HK-2 (cell line): ENCODE data around the gene GPC3.
"Not testable (repeated sequence)": the region's sequence is repeated elsewhere in the genome, so short reads cannot be mapped to it uniquely, and the experiment has no call there.

Experiments used
- DNase-seq: peaks from one replicate; pipeline ENCODE4 v3.0.0-alpha.2; 2018; ENCODE audit not compliant: unreplicated experiment

GPC3 gene

DNA sequence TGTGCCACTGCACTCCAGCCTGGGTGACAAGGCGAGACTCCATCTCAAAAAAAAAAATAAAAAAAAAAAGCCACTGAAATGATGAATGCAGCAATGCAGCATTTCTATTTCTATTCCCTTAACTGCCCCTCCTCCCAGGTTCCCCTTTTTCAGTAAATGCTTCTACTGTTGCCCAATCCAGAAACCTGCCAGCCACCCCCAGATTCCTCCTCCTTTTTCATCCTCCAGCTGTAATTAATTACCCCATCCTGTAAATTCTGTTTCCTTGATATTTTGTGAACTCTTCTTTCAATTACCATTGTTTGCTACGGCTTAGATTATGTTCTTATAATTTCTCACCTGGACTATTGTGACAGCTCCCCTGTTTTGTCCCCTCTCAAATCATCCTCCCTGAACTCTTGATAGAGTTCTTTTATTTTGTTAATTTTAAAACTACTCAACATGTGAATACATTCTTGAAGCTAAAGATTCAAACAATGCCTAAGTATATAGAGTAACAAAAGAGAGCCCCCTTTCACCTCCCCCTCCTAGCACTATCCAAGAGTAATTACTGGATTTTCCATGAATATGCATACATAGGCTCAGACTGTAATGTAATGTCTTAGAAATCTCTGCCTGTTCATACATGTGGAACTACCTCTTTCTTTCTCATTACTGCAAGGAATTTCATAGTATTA, 429.5 kb downstream of the GPC3 start:
- no peak for DNase-seq

DNA sequence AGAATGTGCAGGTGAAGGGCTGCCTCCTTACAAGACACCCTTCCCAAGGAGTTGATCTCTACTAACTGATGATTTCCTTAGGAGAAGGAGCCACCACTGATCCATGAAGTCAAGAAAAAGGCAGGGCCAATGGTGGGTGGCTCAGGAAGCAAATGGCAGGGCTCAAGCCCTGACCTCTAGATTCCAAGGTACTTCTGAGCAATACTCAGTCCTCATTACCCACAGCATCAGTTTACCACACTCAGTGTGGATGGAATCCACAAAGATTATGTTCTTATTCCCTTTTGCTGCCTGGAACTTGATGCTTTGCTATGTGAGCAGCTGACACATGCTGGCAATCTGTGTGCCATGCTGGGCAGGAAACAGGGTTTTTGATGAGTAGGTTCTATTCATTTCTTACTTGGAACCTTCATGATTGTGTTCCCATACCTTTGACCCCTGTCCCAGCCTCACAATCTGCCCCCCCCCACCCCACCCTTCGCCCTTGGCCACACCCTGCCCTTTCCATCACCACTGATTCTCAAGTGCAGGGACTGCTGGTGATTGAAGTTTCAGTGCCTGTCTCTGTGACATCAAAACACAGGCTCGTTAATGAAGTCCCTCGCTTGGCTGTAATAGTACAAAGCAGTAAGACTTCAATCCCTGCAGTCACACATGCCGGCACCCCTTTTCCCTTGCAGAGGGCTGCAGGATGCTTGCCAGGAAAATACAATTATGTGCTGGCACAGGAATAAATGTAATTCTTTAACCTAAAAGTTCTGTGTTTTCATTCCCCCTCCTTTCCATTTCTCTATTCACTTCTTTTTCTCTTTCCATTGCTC, 434.5 kb downstream of the GPC3 start:
- DNase-seq: no peak

DNA sequence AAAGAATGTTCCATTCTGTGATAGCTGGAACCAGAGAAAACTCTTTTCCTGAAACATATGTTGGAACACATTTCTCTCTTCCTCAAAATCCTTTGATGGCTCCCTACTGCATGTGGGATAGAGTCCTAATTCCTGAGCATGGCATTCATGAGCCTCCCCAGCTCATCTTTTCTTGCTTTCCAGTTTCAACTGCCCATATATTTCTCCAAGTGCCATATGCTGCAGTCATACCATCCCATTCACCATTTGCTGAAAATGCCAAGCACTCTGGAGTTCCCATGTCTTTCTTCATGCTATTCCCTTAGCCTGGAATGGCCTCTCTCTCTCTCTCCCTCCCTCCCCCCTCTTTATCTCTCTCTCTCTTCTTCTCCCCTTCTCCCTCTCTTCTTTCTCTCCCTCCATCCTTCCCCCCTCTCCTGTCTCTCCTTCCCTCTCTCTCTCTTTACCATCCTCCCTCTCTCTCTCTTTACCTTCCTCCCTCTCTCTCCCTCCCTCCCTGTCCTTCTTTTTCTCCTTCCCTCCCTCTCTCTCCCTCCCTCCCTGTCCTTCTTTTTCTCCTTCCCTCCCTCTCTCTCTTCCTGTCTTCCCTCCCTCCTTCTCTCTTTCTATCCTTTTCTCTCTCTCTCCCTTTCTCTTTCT, 436.0 kb downstream of the GPC3 start:
- DNase-seq: no peak

DNA sequence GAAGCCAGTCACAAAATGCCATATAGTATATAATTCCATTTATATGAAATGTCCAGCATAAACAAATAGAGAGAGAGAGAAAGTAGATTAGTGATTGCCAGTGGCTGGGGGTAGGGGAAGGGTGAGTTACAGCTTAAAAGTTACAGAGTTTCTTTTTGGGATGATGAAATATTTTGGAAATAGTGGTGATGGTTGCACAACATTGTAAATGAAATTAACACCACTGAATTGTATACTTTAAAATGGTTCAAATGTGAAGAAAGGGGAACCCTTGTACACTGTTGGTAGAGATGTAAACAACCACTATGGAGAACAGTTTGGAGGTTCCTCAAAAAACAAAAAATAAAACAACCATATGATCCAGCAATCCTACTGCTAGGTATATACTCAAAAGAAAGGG, 439.0 kb downstream of the GPC3 start:
- DNase-seq: no peak

DNA sequence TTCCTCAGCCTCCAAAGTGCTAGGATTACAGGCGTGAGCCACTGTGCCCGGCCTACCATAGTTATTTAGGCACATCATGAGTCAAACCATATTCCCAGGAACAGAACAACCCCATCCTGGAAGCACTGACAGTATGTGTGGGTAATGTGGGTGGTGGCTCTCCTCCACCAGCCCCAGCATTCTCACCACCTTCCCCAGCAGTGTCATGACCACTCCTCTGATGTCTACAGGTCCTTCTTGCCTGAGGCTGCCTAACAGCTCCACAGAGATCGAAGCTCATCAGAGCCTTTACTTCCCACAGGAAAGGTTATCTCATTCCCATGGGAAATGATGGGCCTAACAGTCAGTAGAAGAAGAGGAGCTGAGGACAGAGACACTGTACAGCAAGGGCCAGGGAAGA, 440.6 kb downstream of the GPC3 start:
- DNase-seq: no peak

DNA sequence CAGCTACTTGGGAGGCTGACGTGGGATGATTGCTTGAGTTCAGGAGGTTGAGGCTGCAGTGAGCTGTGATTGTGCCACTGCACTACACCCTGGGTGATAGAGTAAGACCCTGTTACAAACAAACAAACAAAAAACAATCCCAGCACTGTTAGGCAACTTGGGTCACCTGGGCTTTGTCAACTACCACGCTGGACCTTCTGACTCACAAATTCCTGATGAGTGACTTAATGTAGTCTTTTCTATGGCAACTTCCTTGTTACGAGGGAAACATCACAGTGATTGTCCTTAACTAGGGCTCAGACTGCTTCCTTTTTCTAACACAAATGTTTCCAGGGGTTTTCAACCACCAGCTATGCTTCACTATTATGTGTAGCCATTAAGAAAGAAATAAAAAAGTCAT, 441.3 kb downstream of the GPC3 start:
- DNase-seq: peak; percentile 39

DNA sequence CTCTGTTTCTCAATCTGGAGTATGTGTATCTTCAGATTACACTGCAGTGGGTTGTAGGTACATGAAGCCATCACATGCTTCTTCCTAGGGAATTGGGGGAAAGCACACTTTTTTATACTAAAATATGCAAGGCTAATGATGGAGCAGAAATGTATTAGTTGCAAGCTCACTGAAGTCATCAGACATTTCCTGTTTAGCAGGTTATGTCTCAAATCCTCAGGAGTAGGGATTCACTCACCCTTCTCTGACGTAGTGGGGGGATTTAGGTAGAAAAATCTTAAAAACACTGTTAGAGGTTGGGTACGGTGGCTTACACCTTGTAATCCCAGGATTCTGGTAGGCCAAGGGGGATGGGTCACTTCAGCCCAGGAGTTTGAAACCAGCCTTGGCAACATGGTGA, 441.7 kb downstream of the GPC3 start:
- no peak for DNase-seq

DNA sequence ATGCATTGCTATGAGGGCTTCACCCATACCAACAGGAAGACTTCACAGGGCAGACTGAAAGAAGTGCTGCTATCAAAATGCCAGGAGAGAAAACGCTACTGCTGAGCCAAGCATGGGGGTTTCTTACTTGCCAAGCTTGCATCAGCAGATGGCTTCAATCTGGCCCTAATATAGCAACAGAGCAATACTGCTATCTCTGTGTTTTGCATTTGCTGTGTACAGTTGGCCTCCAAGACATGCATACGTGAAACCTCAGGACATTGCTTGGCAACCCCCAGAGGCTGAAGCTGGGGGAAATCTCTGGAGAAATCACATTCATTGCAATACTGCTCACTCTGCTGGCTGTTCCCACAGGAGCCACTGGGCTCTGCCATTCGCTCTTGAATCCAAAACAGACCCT, 442.9 kb downstream of the GPC3 start:
- DNase-seq: no peak

DNA sequence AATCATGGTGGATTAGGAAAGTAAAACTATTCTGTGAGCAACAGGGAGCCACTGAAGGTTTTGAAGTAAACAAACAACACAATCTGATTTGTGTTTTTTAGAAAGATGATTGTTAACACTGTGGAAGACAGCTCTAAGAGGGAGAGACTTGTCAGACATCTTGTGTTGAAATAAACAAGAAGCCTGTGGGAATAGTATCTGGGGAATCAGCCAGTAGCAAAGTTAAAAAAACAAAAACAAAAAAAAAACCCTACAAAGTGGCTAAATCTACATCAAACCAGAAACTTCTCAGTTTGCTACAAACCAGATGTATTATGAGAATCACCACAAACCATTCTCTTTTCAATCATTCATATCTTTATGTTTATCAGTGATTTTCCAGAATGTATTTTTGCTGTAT, 444.4 kb downstream of the GPC3 start:
- DNase-seq: no peak

DNA sequence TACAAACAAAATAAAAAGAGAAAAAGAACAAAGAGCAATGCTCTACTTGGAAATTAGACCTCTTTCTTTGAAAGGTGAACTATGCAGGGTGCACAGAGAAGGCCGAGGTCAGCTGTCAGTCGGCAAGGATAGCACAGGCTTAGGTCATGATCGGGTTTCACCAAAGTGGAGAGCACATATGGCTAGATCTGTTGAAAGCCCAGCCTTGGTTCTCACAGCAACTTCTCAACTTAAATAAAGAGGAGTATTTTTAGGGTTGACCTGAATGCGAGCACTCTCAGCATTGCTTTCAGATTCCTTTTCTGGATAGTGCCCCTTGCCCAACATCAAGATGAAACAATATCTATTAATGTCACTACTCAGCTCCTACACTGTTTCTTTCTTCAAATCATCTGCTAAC, 447.2 kb downstream of the GPC3 start:
- no peak for DNase-seq

DNA sequence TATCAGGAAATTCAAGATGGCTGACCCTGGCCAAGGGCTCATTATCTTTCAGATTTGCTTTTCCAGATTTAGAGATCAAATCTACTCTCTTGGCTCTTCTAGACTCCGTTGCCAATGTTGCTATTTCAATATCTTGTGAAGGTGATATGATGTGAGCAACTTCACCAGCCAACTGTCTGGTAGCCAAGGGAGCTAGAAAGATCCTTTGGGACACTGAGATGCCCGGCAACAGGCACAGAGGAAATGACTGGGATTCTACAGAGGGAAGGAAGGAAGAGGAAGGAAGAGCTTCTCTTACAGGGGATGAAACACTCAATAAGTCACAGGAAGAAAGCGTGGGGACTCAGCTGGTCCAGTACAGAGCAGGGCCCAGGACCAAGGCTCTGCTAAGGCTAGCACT, 448.3 kb downstream of the GPC3 start:
- DNase-seq: no peak

DNA sequence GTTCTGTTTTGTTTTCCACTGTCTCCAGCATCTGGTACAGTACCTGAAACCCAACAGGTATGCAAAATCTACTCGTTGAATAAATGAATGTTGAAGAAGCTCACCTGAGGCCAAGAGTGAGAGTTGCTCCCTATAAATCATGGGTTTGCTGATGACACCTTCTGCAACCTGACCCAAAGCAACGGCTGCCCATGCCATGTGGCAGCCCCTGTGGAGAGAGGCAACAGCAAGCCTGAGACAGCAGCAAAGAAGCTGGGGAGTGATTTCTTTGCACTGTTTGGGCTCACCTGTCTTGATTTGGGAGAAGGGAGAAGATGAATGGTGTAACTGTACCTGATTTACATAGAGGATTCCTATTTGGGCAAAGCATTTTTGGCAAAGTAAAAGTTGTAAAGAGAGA, 450.3 kb downstream of the GPC3 start:
- DNase-seq: no peak

DNA sequence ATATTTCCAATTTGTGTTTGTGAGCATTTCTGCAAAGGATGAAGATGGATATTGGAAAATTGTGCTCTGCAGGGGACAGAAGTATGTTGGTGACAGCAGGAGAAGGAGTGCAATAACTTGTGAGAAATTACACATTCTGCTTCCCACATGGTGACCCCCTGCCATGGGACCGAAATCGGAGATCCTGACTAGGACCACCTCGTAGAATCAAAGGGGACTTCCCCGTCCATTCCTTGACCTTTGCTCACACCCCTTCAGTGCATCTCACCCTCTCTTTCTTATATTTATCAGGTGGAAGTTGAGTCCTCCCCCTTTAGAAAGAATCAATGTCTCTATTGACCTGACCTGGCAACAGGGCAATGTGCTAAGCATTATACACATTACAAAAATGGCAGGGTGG, 451.2 kb downstream of the GPC3 start:
- DNase-seq: no peak

DNA sequence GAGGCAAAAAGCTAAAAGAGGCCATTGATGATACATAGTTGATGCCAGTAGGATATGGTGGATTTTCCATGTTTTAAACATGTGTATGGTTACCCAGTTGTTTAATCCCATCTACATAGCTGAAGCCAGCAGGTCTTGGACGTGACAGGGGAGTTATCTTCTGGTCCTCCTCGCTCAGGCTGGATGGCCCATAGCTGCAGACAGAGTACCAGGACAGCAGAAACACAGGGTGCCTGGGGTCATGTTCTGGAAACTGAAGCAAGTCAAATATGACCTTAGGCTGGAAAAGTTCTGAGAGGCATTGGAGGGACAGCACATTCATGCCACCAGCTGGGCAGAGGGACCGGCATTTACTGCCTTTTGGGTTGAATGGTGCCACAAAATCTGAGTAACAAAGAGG, 452.1 kb downstream of the GPC3 start:
- DNase-seq: no peak

DNA sequence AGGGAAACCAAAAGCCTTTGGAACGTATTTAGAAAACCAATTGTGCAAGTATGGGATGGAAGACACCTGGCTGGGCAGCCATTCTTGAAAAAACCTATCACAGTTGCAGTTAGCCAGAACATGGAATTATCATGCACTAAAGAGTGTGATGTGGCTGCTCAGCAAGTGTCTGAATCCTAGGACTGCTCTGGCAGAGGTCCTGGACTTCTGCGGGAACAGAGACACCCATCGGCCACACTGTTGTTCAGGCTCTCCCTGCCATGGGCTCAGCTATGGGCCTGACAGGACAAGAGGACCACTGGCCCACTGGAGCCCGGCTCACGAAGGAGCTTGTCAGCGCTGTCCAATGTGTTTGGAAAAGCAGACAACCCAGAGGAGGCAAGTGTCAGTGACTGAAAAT, 454.4 kb downstream of the GPC3 start:
- DNase-seq: no peak

DNA sequence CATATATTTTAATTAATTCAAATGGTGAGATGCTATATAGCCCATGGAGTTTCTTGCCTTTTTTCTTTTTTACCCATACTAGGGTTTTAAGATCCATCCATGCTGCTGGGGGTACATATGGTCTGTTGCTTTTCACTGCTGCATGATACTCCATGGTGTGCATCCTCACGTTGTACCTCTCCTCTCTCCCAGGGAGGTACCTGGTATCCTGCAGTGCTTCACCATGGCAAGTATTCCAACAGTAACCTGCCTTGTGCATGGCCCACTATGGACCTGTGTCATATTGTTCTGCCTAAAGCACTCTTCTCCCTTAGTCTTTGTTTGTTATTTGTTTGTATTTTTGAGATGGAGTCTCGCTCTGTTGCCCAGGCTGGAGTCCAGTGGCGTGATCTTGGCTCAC, 455.8 kb downstream of the GPC3 start:
- DNase-seq: no peak

DNA sequence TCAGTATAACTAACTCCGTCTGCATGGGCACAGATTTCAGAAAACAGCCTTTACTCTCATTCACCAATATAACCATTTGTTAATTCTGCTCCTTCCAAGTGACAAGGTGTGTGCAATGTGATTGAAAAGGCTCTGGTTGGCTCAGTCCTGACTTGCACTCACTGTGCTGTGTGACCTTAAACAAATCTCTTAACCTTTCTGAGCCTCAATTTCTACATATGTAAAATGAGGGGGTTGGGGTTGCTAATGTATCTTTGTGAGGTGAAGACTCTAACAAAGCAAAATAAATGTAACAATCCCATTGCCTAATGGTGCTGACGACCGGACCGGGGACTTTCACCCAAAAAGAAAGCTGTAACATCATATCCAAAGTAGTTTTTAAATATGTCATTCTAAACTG, 457.6 kb downstream of the GPC3 start:
- DNase-seq: no peak

DNA sequence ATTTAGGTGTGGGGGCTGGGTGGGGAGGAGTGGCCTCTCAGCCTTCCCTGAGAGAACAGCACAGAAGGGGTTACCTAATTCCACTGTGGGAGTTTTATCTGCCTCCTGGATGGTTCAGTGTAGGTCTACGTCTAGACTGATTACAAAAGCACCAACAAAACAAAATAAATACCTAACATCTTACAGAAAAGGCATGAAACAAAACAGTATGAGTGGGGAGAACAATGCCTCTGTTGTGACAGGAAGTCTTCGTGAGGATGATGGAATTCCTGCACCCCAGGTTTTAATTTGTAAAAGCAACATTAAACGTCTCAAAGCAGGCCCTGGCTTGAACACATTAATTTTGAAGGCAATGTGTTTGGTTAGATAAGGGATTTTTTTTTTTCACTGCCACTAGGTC, 458.0 kb downstream of the GPC3 start:
- DNase-seq: no peak

DNA sequence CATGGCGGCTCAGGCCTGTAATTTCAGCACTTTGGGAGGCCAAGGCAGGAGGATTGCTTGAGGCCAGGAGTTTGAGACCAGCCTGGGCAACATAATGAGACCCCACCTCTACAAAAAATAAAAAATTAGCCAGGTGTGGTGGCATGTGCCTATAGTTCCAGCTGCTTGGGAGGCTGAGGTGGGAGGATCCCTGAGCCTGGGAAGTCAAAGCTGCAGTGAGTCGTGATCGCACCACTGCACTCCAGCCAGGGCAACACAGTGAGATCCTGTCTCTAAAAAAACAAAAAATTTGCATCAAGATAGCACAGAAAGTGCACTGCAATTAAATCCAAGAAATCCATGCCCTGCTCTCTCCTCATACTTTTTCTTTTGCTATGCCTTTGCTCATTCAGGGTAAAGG, 458.6 kb downstream of the GPC3 start:
- not testable (repeated sequence) for DNase-seq

DNA sequence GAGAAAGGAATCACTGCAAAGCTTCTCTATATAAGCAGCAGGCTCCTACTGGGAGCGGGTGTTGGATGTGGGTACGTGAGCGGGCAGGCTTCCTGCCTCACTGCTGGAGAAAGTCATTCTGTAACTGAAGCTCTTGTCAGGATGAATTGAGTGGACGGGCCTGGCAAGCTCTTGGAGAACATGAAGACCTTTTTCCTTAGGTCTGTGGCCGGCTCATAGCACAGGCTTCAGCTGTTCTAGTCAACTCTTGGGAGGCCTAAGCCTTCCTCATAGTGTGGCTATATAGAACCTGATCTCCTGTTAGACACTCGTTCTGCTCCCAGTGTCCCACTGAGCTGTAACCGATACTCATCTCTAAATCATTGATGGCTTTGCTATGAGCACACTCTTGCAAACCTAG, 461.9 kb downstream of the GPC3 start:
- DNase-seq: no peak

DNA sequence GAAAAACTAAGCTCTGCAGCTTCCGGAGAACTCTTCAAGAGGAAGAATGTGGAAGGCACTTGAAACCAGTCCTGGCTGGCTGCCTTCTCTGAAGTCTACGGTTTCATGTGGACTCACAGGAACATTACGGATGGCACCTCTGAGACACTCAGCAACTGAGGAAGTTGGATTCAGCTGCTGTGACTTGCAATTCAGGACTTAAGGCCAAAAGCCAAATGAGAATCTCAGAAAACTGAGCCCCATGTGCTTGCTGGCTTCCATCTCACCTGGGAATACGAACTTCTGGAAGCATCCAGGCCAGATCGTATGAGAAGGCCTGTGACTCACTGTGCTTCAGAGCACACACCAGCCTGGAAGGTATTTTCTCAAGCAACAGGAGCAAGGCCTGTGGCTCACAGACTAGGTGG, 462.3 kb downstream of the GPC3 start:
- DNase-seq: no peak

DNA sequence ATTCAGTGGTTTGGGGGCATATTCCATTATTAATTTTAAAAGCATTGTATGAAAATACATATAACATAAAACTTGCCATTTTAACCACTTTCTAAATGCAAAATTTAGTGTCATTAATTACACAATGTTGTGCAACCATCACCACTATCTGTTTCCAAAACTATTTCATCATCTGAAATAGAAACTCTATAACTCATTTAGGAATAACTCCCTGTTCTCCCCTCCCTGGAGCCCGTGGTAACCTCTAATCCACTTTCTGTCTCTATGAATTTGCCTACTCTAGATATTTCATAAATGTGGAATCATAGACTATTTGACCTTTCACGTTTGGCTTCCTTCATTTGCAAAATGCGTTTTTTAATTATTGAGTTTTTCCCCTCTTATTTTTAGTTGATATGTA, 468.7 kb downstream of the GPC3 start:
- DNase-seq: no peak

DNA sequence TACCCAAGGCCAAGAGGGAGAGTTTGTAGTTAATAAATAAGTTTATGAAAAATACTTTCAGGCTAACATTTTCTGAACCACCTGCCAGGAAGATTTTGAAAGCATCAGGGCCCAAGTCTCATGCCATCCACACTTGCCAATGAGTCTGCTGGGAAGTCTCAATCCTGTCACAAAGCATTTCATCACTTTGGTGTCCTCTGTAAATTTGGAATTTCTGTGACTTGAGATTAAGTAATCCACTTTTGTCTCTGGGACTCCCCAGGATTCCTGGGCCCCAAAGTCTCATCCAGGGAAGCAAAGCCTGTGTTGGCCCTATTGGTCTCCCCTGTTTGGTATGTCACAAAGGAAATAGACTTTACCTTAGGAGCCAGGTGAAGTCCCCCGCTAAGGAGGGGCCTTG, 470.9 kb downstream of the GPC3 start:
- DNase-seq: no peak
